ENCODE results near the gene HOXB3. TPM values are rescaled to one million over a fixed set of nuclear protein-coding genes. Genes with fewer than 3 reads are reported as not detected.

HOXB3 gene
- total RNA-seq, 1 experiment from 2014 or later: not detected

- Histone ChIP-seq H3K4me1 (ENCODE audit: insufficient read depth, low read length) (peaks cover 3% of the 10 kb centered on the region; the same call in 1 of the 2 replicates), H3K9me3 (ENCODE audit: control insufficient read depth, low read depth, low read length) (no peaks in the 10 kb centered on the region), H2BK20ac (ENCODE audit: low read depth, low read length, poor library complexity, severe bottlenecking) (no peak overlapping the region), H3T11ph (ENCODE audit: low read length) (no peak overlapping the region), H3K27ac (ENCODE audit: insufficient read length, low read depth, low read length) (no peak overlapping the region), H3K18ac (ENCODE audit: insufficient read length, low read depth, low read length) (no peak overlapping the region), H3K56ac (ENCODE audit: insufficient read length, low read depth, low read length) (no peak overlapping the region), H4K5ac (ENCODE audit: insufficient read length, low read depth, low read length) (no peak overlapping the region), H3K27me3 (ENCODE audit: insufficient read depth, low read length) (peaks cover 90% of the 10 kb centered on the region), H3K79me2 (ENCODE audit: insufficient read depth, low read length) (no peaks in the 10 kb centered on the region), H4K20me1 (ENCODE audit: control insufficient read depth, insufficient read depth, insufficient read length) (no peaks in the 10 kb centered on the region), H4K91ac (ENCODE audit: insufficient read length, low read depth, low read length) (no peak overlapping the region), H4K8ac (replicated peaks; ENCODE audit: insufficient read length, low read depth, low read length) (no peak overlapping the region), H3K4ac (ENCODE audit: low read depth, low read length) (no peak overlapping the region), H3K14ac (ENCODE audit: insufficient read depth, low read length) (no peak overlapping the region), H2AK5ac (ENCODE audit: insufficient read length, low read length) (no peak overlapping the region), H3K4me2 (ENCODE audit: insufficient read depth, insufficient read length, low read length) (peak overlapping the region; percentile 30), H2AFZ (ENCODE audit: low read length) (no peak overlapping the region), H2BK12ac (ENCODE audit: insufficient read length, low read depth, low read length) (no peak overlapping the region), H2BK120ac (ENCODE audit: low read depth, low read length, poor library complexity, severe bottlenecking) (no peak overlapping the region), H2BK15ac (ENCODE audit: low read depth, low read length) (no peak overlapping the region), H3K23me2 (ENCODE audit: insufficient read length, low read depth, low read length, poor library complexity, severe bottlenecking) (peaks cover 6% of the 10 kb centered on the region), H3K9ac (ENCODE audit: extremely low read depth, insufficient read length, low read length) (no peak overlapping the region), H3K23ac (ENCODE audit: insufficient read length, low read depth, low read length) (no peak overlapping the region), H2BK5ac (ENCODE audit: insufficient read length, low read length) (no peak overlapping the region), H3K79me1 (ENCODE audit: insufficient read depth, low read depth, low read length, poor library complexity, severe bottlenecking) (no peaks in the 10 kb centered on the region)
- DNase-seq: peak; percentile 79
- Mint-ChIP-seq H3K4me3 (peak overlapping the region in 1 of 2 experiments; percentile 59; a peak in 1 of 5 replicates), H3K4me1 (peaks cover 34 to 65% of the 10 kb centered on the region in 2 experiments), H3K27ac (no peak overlapping the region), H3K27me3 (ENCODE audit: low read depth) (peaks cover 99% of the 10 kb centered on the region), H3K36me3 (ENCODE audit: insufficient read depth in 1 of 3, low read depth in 3 of 3) (no peaks in the 10 kb centered on the region; a peak in 1 of 7 replicates), H3K9me3 (peaks cover 1 to 18% of the 10 kb centered on the region in 2 experiments; a peak in 3 of 5 replicates)
- no peak for TF ChIP-seq CTCF (conservative IDR thresholded peaks at IDR 0.05)
- no CpG with 5 or more reads among the region's 38 CpGs for WGBS (ENCODE audit: extremely low coverage, insufficient read length, low lambda C conversion rate)
These were observed 45.6 kb downstream of the HOXB3 start for GRCh38 chr17:48544349-48545021.
